Measurements from ENCODE around the gene TAF5L. TPM values are rescaled to one million over a fixed set of nuclear protein-coding genes. Genes with fewer than 3 reads are reported as not detected.

The TAF5L gene
- total and polyA plus RNA-seq, 10 donors: 7.0 to 24.7 (median 17.8) TPM

DNA sequence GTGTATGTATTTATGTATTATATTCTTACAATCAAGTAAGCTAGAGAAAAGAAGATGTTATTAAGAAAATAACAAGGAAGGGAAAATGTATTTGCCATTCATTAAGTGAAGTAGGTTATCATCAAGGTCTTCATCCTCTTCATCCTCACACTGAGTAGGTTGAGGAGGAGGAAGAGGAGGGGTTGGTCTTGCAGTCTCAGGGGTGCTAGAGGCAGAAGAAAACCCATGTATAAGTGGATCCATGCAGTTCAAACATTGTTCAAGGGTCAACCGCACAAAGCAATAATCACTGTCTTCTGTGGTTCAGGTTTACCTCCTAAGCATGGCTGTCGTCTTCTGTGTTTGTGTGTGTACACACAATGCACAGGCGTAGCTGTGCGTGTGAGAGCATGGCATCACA lies 17.0 kb upstream of the TAF5L start:
- TF ChIP-seq POLR2A (IDR thresholded peaks at IDR 0.05) (no peak), POLR2AphosphoS5 (IDR thresholded peaks at IDR 0.05) (no peak)
- TF ChIP-seq, protein P1, sequence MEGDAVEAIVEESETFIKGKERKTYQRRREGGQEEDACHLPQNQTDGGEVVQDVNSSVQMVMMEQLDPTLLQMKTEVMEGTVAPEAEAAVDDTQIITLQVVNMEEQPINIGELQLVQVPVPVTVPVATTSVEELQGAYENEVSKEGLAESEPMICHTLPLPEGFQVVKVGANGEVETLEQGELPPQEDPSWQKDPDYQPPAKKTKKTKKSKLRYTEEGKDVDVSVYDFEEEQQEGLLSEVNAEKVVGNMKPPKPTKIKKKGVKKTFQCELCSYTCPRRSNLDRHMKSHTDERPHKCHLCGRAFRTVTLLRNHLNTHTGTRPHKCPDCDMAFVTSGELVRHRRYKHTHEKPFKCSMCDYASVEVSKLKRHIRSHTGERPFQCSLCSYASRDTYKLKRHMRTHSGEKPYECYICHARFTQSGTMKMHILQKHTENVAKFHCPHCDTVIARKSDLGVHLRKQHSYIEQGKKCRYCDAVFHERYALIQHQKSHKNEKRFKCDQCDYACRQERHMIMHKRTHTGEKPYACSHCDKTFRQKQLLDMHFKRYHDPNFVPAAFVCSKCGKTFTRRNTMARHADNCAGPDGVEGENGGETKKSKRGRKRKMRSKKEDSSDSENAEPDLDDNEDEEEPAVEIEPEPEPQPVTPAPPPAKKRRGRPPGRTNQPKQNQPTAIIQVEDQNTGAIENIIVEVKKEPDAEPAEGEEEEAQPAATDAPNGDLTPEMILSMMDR (IDR thresholded peaks at IDR 0.05 in 8 of 11, conservative IDR thresholded peaks at IDR 0.05 in 3 of 11): no peak
- peaks cover 0 to 12% (median 3%) of the 10 kb centered on the region in 6 donors for H3K4me1 ChIP-seq
- H3K36me3 ChIP-seq: peaks cover 4 to 88% (median 52%) of the 10 kb centered on the region in 6 donors
- intact Hi-C loops (cut with DNase I; ENCODE audit: low total_unique reads): no loop called here
- H3K27ac ChIP-seq: no peak overlapping the region
- WGBS, 5 donors: 94 to 99% (median 96%) methylated on average over 4 of the region's 4 CpGs
- H3K9me3 ChIP-seq: no peaks in the 10 kb centered on the region
- no peaks in the 10 kb centered on the region for H3K27me3 ChIP-seq (replicated peaks in 1 of 7)
- no peak overlapping the region for H3K4me3 ChIP-seq
- no peak for DNase-seq

DNA sequence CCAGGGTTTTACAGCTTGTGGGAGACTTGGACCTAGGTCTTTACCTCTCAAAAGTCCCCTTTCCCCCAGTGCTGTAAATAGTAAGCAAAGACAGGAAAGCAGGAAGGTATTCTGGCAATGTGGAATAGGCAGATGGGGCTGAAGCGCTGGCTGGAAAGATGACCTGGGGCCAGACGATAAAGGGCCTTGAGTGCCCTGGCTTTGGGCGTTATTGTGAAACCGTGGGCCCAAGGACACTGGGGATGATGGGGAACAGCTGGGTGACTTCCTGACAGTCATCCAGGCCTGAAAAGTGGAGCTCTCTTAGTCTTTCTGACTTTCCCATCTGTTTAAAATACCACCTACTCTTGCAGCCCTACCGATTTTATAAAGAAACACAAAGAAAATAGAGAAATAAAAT lies 16.5 kb upstream of the TAF5L start:
- H3K27me3 ChIP-seq (replicated peaks in 1 of 7): no peaks in the 10 kb centered on the region
- intact Hi-C loops (cut with DNase I; ENCODE audit: low total_unique reads): no loop called here
- peaks cover 0 to 12% (median 3%) of the 10 kb centered on the region in 6 donors for H3K4me1 ChIP-seq
- no peaks in the 10 kb centered on the region for H3K9me3 ChIP-seq
- TF ChIP-seq POLR2A (IDR thresholded peaks at IDR 0.05): no peak
- TF ChIP-seq POLR2AphosphoS5 (IDR thresholded peaks at IDR 0.05): no peak
- TF ChIP-seq, protein P1 (IDR thresholded peaks at IDR 0.05 in 8 of 11, conservative IDR thresholded peaks at IDR 0.05 in 3 of 11): no peak
- WGBS, 5 donors: 71 to 93% (median 75%) methylated on average over 5 of the region's 5 CpGs
- no peak overlapping the region for H3K27ac ChIP-seq
- H3K36me3 ChIP-seq: peaks cover 0 to 88% (median 52%) of the 10 kb centered on the region in 6 donors
- DNase-seq: no peak
- no peak overlapping the region for H3K4me3 ChIP-seq

GRCh38 chr1:229641306-229641705 lies 15.4 kb upstream of the TAF5L start:
- Histone ChIP-seq H3K4me3 (no peak overlapping the region), H3K27ac (no peak overlapping the region), H3K27me3 (replicated peaks in 1 of 7) (no peaks in the 10 kb centered on the region), H3K4me1 (peaks cover 0 to 12% (median 3%) of the 10 kb centered on the region in 6 donors), H3K36me3 (peaks cover 0 to 88% (median 53%) of the 10 kb centered on the region in 6 donors), H3K9me3 (no peaks in the 10 kb centered on the region)
- no peak for DNase-seq
- WGBS, 5 donors: 87 to 100% (median 98%) methylated on average over 2 to 3 of the region's 3 CpGs
- TF ChIP-seq, protein P1 (IDR thresholded peaks at IDR 0.05 in 8 of 11, conservative IDR thresholded peaks at IDR 0.05 in 3 of 11): no peak
- no peak for TF ChIP-seq POLR2AphosphoS5 (IDR thresholded peaks at IDR 0.05)
- TF ChIP-seq POLR2A (IDR thresholded peaks at IDR 0.05): no peak
- intact Hi-C loops (cut with DNase I; ENCODE audit: low total_unique reads): no loop called here

DNA sequence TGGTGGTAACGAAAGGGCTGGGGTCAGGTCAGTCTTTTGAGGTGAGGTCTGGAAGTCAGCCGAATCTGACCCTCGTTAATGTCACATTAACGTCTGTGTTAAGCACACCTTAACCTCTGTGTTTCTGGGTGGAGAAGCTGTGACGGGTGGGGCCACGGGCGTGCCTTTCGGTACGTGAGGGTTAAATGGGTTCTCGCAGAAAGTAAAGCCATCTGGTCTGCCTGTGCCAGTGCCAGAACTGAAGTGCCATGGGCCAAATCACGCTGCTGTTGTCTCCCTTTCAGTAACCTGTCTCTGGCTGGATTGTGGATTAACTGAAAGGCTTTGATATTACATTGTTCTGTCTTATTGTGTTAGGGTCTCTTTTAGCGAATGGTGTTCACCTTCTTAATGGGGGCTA lies 14.5 kb upstream of the TAF5L start:
- peaks cover 0 to 88% (median 55%) of the 10 kb centered on the region in 6 donors for H3K36me3 ChIP-seq
- H3K27me3 ChIP-seq (replicated peaks in 1 of 7): no peaks in the 10 kb centered on the region
- H3K9me3 ChIP-seq: no peaks in the 10 kb centered on the region
- TF ChIP-seq, protein P1 (IDR thresholded peaks at IDR 0.05 in 8 of 11, conservative IDR thresholded peaks at IDR 0.05 in 3 of 11): no peak
- TF ChIP-seq POLR2A (IDR thresholded peaks at IDR 0.05) (no peak), POLR2AphosphoS5 (IDR thresholded peaks at IDR 0.05) (no peak)
- WGBS, 5 donors: 92 to 96% (median 95%) methylated on average over 12 of the region's 12 CpGs
- intact Hi-C loops (cut with DNase I; ENCODE audit: low total_unique reads): no loop called here
- H3K4me1 ChIP-seq: peaks cover 0 to 12% (median 3%) of the 10 kb centered on the region in 6 donors
- H3K27ac ChIP-seq: no peak overlapping the region
- DNase-seq: no peak
- no peak overlapping the region for H3K4me3 ChIP-seq

All from spleen (tissue), 11 donors.